HEK293 (cell line): ENCODE results near the gene NARS2.

Experiments used
- CTCF ChIA-PET: fragments of 350-600 bp; formaldehyde crosslinking; extraction: SDS; loops from one replicate; lab custom pipeline; 2021; ENCODE audit warnings: antibody characterized with exemption; lab: Yijun Ruan, JAX
- POLR2A ChIA-PET: fragments of 300-600 bp; formaldehyde crosslinking; extraction: SDS; loops from one replicate; lab custom pipeline; 2020; ENCODE audit warnings: antibody characterized with exemption, inconsistent platforms; lab: Yijun Ruan, JAX
- H3K27ac ChIP-seq: fragments of 200-500 bp; sonication (Bioruptor generic); 2 replicates; pipeline ENCODE4 v1.5.1; 2014; ENCODE audit warnings: low read depth, low read length, control low read depth, inconsistent platforms; ENCODE audit errors: extremely low read depth
- H3K36me3 ChIP-seq, 2 experiments: fragments of 200-500 bp in 1 of 2; sonication (Bioruptor generic) in 1 of 2; 1 replicate in 1 of 2; 2 replicates in 1 of 2; pipeline ENCODE4 v1.5.1; 2014 to 2017; ENCODE audit warnings: inconsistent platforms in 2 of 2, low read length in 2 of 2; ENCODE audit not compliant: control insufficient read depth in 2 of 2, insufficient read depth in 1 of 2
- H3K4me1 ChIP-seq: fragments of 200-500 bp; sonication (Bioruptor generic); 2 replicates; pipeline ENCODE4 v1.5.1; 2014; ENCODE audit warnings: mild to moderate bottlenecking, low read length, inconsistent platforms; ENCODE audit not compliant: control insufficient read depth, insufficient read depth
- H3K4me3 ChIP-seq: 2 replicates; pipeline ENCODE4 v1.5.1; 2011; ENCODE audit warnings: low read depth, mild to moderate bottlenecking, control low read depth, low read length, moderate library complexity
- H3K9me3 ChIP-seq: fragments of 200-500 bp; sonication (Bioruptor generic); 2 replicates; pipeline ENCODE4 v1.5.1; 2014; ENCODE audit warnings: low read depth, low read length, inconsistent platforms; ENCODE audit not compliant: control insufficient read depth, insufficient read depth
- HOXD13 ChIP-seq: sonication (generic); formaldehyde crosslinking; IDR thresholded peaks from 2 replicates; pipeline ENCODE4 v1.8.0; 2022; ENCODE audit warnings: missing genetic modification reagents, borderline replicate concordance
- INSM2 ChIP-seq: fragments of 450-650 bp; formaldehyde crosslinking; IDR thresholded peaks from 2 replicates; pipeline ENCODE4 v1.5.1; 2016; ENCODE audit warnings: missing biosample characterization, missing genetic modification characterization
- MYNN ChIP-seq: fragments of 450-650 bp; formaldehyde crosslinking; IDR thresholded peaks from 2 replicates; pipeline ENCODE4 v1.5.1; 2016; ENCODE audit warnings: missing biosample characterization, missing genetic modification characterization, borderline replicate concordance
- REST ChIP-seq: fragments of 450-650 bp; formaldehyde crosslinking; IDR thresholded peaks from 2 replicates; pipeline ENCODE4 v1.5.1; 2016; ENCODE audit warnings: missing biosample characterization, missing genetic modification characterization
- ZBTB17 ChIP-seq: fragments of 450-650 bp; formaldehyde crosslinking; IDR thresholded peaks from 2 replicates; pipeline ENCODE4 v1.5.1; 2016; ENCODE audit warnings: missing biosample characterization, missing genetic modification characterization
- ZBTB20 ChIP-seq: fragments of 450-650 bp; formaldehyde crosslinking; IDR thresholded peaks from 2 replicates; pipeline ENCODE4 v1.5.1; 2016; ENCODE audit warnings: missing biosample characterization, missing genetic modification characterization
- ZNF112 ChIP-seq: fragments of 450-650 bp; formaldehyde crosslinking; IDR thresholded peaks from 2 replicates; pipeline ENCODE4 v1.5.0; 2017; ENCODE audit warnings: missing biosample characterization, missing genetic modification characterization
- ZNF18 ChIP-seq: fragments of 450-650 bp; formaldehyde crosslinking; IDR thresholded peaks from 2 replicates; pipeline ENCODE4 v1.5.1; 2016; ENCODE audit warnings: missing biosample characterization, missing genetic modification characterization
- ZNF184 ChIP-seq: fragments of 450-650 bp; IDR thresholded peaks from 2 replicates; pipeline ENCODE4 v1.5.1; 2018; ENCODE audit warnings: missing biosample characterization, mild to moderate bottlenecking, missing genetic modification characterization
- ZNF2 ChIP-seq: fragments of 450-650 bp; formaldehyde crosslinking; IDR thresholded peaks from 2 replicates; pipeline ENCODE4 v1.5.1; 2016; ENCODE audit warnings: missing biosample characterization, missing genetic modification characterization
- ZNF214 ChIP-seq: fragments of 450-650 bp; formaldehyde crosslinking; IDR thresholded peaks from 2 replicates; pipeline ENCODE4 v1.5.1; 2017; ENCODE audit warnings: missing biosample characterization, mild to moderate bottlenecking, missing genetic modification characterization, borderline replicate concordance
- ZNF280C ChIP-seq: fragments of 450-650 bp; formaldehyde crosslinking; IDR thresholded peaks from 2 replicates; pipeline ENCODE4 v1.5.1; 2016; ENCODE audit warnings: missing biosample characterization, missing genetic modification characterization
- ZNF416 ChIP-seq: fragments of 450-650 bp; formaldehyde crosslinking; IDR thresholded peaks from 2 replicates; pipeline ENCODE4 v1.5.1; 2016; ENCODE audit warnings: missing biosample characterization, missing genetic modification characterization
- ZNF473 ChIP-seq: fragments of 450-650 bp; formaldehyde crosslinking; IDR thresholded peaks from 2 replicates; pipeline ENCODE4 v1.5.1; 2017; ENCODE audit warnings: missing biosample characterization, missing genetic modification characterization
- ZNF747 ChIP-seq: fragments of 450-650 bp; formaldehyde crosslinking; IDR thresholded peaks from 2 replicates; pipeline ENCODE4 v1.5.1; 2016; ENCODE audit warnings: missing biosample characterization, missing genetic modification characterization

NARS2 gene

GRCh38 chr11:78400702-78401101 is 174.0 kb downstream of the NARS2 start (continued):
- TF ChIP-seq REST (no peak), ZNF280C (tag by site-specific recombination) (no peak)

- TF ChIP-seq ZNF747 (tag by site-specific recombination), result no peak
- TF ChIP-seq HOXD13, result no peak
- TF ChIP-seq REST, result no peak
- no peak for TF ChIP-seq ZBTB17
- TF ChIP-seq ZNF112 (tag by site-specific recombination), result no peak
- no peak for TF ChIP-seq ZNF416 (tag by site-specific recombination)
- no peak for TF ChIP-seq ZNF473 (tag by site-specific recombination)
- TF ChIP-seq ZNF2 (tag by site-specific recombination), result no peak
- TF ChIP-seq ZNF18, result no peak
- no peak for TF ChIP-seq ZNF214 (tag by site-specific recombination)
- no peak for TF ChIP-seq MYNN
- no peak for TF ChIP-seq ZBTB20
- no peak for TF ChIP-seq INSM2 (tag by site-specific recombination)
- TF ChIP-seq ZNF184 (tag by site-specific recombination), result no peak
- TF ChIP-seq ZNF280C (tag by site-specific recombination), result no peak
- TF ChIP-seq, all 188 proteins: peak for 0
- ChIA-PET CTCF (interaction anchor here (0.5 kb wide), 1 partner anchor 55 kb away, joined by 3 read pairs; no protein-coding TSS in a partner anchor), POLR2A (no interaction called here)
- Histone ChIP-seq H3K4me3 (no peak overlapping the region), H3K9me3 (no peaks in the 10 kb centered on the region), H3K4me1 (no peaks in the 10 kb centered on the region), H3K27ac (no peak overlapping the region), H3K36me3 (no peaks in the 10 kb centered on the region)
Measured at GRCh38 chr11:78400116-78400515, 174.5 kb downstream of the NARS2 start.
